Progenitor cell of endocrine pancreas (in vitro differentiated cells): Measurements from ENCODE around the gene TASOR2. TPM values are rescaled to one million over a fixed set of nuclear protein-coding genes. Genes with fewer than 3 reads are reported as not detected.

Experiments used
- DNase-seq: peaks from one replicate; pipeline ENCODE4 v3.0.0; 2021; ENCODE audit warnings: low spot score; ENCODE audit not compliant: unreplicated experiment
- H3K27ac Mint-ChIP-seq: 2 replicates; pipeline ENCODE4 v1.8.0; 2021; ENCODE audit warnings: mild to moderate bottlenecking, moderate library complexity, mixed read lengths
- H3K27me3 Mint-ChIP-seq: 2 replicates; pipeline ENCODE4 v1.8.0; 2021; ENCODE audit warnings: mixed read lengths
- H3K36me3 Mint-ChIP-seq: 2 replicates; pipeline ENCODE4 v1.8.0; 2022; ENCODE audit warnings: mixed read lengths; ENCODE audit not compliant: insufficient read depth
- H3K4me1 Mint-ChIP-seq: 2 replicates; pipeline ENCODE4 v1.8.0; 2021; ENCODE audit warnings: low read depth, mixed read lengths
- H3K4me3 Mint-ChIP-seq: 2 replicates; pipeline ENCODE4 v1.8.0; 2021; ENCODE audit warnings: low read depth, mild to moderate bottlenecking, moderate library complexity, mixed read lengths
- H3K9me3 Mint-ChIP-seq: 2 replicates; pipeline ENCODE4 v1.8.0; 2021; ENCODE audit warnings: low read depth, mixed read lengths
- CTCF ChIP-seq: fragments of 200-600 bp; sonication (generic); IDR thresholded peaks from one replicate; pipeline ENCODE4 v1.5.0; 2021; ENCODE audit warnings: antibody characterized with exemption, mild to moderate bottlenecking; ENCODE audit not compliant: unreplicated experiment
- total RNA-seq: library from RNA; stranded (reverse); gene quantifications from 2 replicates; pipeline ENCODE4 v1.2.1, GENCODE V29; 2021

The TASOR2 gene
- total RNA-seq, 1 donor from 2014 or later, result 57.7 TPM

DNA sequence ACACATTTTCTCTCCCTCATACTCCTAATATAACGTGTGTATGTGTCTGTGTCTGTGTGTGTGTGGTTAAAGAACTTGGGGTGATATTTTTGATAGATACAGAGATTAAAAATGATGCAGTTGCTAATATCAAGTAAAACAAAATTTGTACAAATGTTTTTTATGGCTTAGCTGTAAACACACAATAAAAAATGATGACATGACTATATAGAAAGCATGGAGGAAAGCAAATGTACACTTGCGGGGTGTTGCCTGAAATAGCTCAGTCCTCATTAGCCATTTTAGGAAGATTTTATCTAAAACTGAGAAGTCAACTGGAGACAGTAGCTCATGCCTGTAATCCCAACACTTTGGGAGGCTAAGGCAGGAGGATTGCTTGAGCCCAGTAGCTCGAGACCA, 5.6 kb upstream of the TASOR2 start:
- peaks cover 35% of the 10 kb centered on the region for H3K27me3 Mint-ChIP-seq
- H3K36me3 Mint-ChIP-seq, result no peaks in the 10 kb centered on the region
- DNase-seq, result no peak
- H3K4me1 Mint-ChIP-seq, result no peaks in the 10 kb centered on the region
- H3K4me3 Mint-ChIP-seq, result no peak overlapping the region
- H3K9me3 Mint-ChIP-seq, result peaks cover 6% of the 10 kb centered on the region
- no peak for TF ChIP-seq CTCF
- H3K27ac Mint-ChIP-seq, result no peak overlapping the region

DNA sequence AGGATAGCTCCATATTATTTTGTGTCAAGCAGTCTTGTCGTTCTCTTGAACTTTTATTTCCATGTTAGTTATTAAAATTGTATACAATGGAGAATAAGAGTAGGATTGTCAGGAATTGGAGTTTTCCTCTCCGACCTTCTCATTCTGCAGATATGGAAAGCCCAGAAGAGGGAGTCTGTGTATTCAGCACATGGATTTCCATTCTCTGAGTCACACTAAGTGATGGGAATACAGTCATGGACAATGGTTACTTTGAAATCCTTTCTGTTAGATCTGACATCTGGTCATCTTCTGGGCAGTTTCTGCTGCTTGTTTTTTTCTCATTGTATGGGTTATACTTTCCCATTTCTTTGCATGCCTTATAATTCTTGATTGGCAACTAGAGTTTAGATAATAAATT, 5.0 kb upstream of the TASOR2 start:
- TF ChIP-seq CTCF, result no peak
- Mint-ChIP-seq H3K27me3 (peaks cover 35% of the 10 kb centered on the region), H3K9me3 (peaks cover under 1% of the 10 kb centered on the region), H3K4me1 (no peaks in the 10 kb centered on the region), H3K36me3 (no peaks in the 10 kb centered on the region), H3K27ac (no peak overlapping the region), H3K4me3 (no peak overlapping the region)
- DNase-seq, result no peak

DNA sequence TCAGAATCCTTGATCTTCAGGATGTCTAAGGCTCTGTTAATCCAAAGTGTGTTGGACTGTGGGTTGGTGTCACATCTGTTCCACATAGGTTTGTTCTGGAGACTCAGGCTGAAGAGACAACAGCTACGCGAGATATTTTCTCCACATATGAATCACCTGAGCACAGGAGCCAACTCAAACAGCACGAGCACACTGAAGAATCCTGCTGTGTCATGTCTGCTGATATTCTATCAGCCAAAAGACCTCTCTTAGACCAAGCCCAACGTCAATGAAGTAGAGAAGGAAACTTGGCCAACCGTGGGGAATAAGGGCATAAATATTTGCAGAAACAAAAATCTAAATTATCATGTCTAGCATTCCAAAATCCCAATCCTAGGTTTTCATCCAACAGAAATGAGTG, 2.7 kb upstream of the TASOR2 start:
- Mint-ChIP-seq H3K4me1 (peaks cover 12% of the 10 kb centered on the region), H3K4me3 (no peak overlapping the region), H3K36me3 (no peaks in the 10 kb centered on the region), H3K9me3 (no peaks in the 10 kb centered on the region), H3K27ac (no peak overlapping the region), H3K27me3 (peaks cover 32% of the 10 kb centered on the region)
- no peak for DNase-seq
- no peak for TF ChIP-seq CTCF

DNA sequence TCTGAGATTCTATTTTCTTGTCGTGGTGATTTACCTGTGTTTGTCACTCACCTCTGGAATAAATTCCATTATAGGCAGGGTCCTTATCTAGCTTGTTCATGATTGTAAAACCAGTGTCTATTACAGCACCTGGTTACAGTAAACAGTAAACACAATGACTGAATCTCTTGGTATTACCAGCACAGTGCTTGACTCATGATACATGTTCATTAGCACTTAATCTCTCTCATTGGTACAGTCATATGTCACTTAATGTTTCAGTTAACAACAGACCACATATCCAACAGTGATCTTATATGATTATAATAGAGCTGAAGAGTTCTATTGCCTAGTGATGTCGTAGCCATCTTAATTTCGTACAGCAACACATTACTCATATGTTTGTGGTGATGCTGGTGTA, 1.6 kb upstream of the TASOR2 start:
- H3K27ac Mint-ChIP-seq, result no peak overlapping the region
- H3K4me1 Mint-ChIP-seq, result peaks cover 17% of the 10 kb centered on the region
- no peaks in the 10 kb centered on the region for H3K36me3 Mint-ChIP-seq
- no peak for TF ChIP-seq CTCF
- peaks cover 26% of the 10 kb centered on the region for H3K27me3 Mint-ChIP-seq
- no peak overlapping the region for H3K4me3 Mint-ChIP-seq
- no peak for DNase-seq
- no peaks in the 10 kb centered on the region for H3K9me3 Mint-ChIP-seq

DNA sequence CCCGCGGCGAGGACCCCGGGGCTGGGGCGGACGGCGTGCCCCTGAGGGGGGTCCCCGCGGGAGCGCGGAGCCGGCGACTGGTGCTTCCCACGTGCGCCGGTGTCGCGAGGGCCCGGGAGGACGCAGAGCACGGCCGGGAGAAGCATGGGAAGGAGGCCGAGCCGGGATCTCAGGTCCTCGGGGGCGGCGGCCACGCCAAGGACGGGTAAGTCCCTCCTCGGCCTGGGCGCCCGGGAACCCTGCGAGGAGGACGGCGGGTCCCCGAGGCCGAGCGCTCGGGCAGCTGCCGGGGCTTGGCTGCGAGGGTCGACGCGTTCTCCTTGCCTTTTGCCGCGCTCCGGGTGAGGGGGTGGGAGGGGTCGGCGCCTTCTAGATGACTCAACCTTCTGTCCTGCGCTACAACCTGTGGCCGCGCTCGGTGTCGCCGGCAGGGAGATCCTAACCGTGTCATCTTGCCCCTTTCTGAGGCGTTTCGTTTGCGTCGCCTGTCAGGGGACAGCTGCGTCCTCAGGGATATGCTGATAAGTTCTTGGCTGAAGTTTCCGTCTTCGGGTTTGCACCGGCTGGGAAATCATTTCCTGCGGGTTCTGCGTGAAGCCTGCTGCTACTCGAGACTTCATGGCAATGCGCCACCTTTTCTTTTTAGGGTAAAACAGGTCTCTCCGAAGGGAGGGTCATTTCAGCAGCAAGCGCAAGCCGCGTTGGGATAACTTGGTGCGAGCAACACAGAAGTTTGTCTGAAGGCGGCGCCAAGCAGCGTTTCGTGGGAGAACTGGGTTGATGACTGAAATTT, 529 bp downstream of the TASOR2 start:
- TF ChIP-seq CTCF, result peak; percentile 56
- Mint-ChIP-seq H3K27me3 (peaks cover 14% of the 10 kb centered on the region), H3K9me3 (no peaks in the 10 kb centered on the region), H3K4me3 (peak overlapping the region; percentile 88), H3K27ac (peak overlapping the region; percentile 96), H3K36me3 (no peaks in the 10 kb centered on the region), H3K4me1 (peaks cover 17% of the 10 kb centered on the region)
- peak; percentile 31 for DNase-seq
